Ascending aorta (tissue), 2 donors: Measurements from ENCODE around the gene ADAM30. TPM values are rescaled to one million over a fixed set of nuclear protein-coding genes. Genes with fewer than 3 reads are reported as not detected.
"Not testable (repeated sequence)": the region's sequence is repeated elsewhere in the genome, so short reads cannot be mapped to it uniquely, and the experiment has no call there.

Experiments used
- DNase-seq, 2 donors: peaks; one replicate each; pipeline ENCODE4 v3.0.0-alpha.2; 2019; ENCODE audit warnings: low spot score in 2 of 2
- H3K27ac ChIP-seq, 2 donors: fragments of 200-600 bp; sonication (generic); one replicate each; pipeline ENCODE4 v1.5.1; 2016 to 2017; ENCODE audit warnings: mild to moderate bottlenecking in 1 of 2
- H3K27me3 ChIP-seq: fragments of 200-600 bp; sonication (generic); one replicate; pipeline ENCODE4 v1.5.1; 2017
- H3K36me3 ChIP-seq, 2 donors: fragments of 200-600 bp; sonication (generic); one replicate each; pipeline ENCODE4 v1.5.1; 2016
- H3K4me1 ChIP-seq, 2 donors: fragments of 200-600 bp; sonication (generic); one replicate each; pipeline ENCODE4 v1.5.1; 2016 to 2017; ENCODE audit warnings: mild to moderate bottlenecking in 1 of 2
- H3K4me3 ChIP-seq, 2 donors: fragments of 200-600 bp; sonication (generic); one replicate each; pipeline ENCODE4 v1.5.1; 2016 to 2017; ENCODE audit warnings: mild to moderate bottlenecking in 1 of 2
- H3K9me3 ChIP-seq, 2 donors: fragments of 200-600 bp; sonication (generic); one replicate each; pipeline ENCODE4 v1.5.1; 2016
- intact Hi-C: fragments of 100-400 bp; cut with DNase I; formaldehyde crosslinking; loops from one replicate; pipeline ENCODE4 v1.15.1; 2023
- total RNA-seq: library from RNA; depleted of rRNA; stranded (reverse); fragments of >200 nt; gene quantifications from one replicate; pipeline ENCODE4 v1.1.0, GENCODE V29; 2016
- TF ChIP-seq, protein P1 (sequence below), 3 experiments: fragments of 200-600 bp in 2 of 3; fragments of 450-650 bp in 1 of 3; sonication (generic) in 2 of 3; IDR thresholded peaks; one replicate each; pipeline ENCODE4 v1.5.1; 2016 to 2019; ENCODE audit warnings: antibody characterized with exemption in 3 of 3, mild to moderate bottlenecking in 1 of 3, moderate library complexity in 1 of 3

The ADAM30 gene
- total RNA-seq, 1 donor from 2014 or later: not detected

DNA sequence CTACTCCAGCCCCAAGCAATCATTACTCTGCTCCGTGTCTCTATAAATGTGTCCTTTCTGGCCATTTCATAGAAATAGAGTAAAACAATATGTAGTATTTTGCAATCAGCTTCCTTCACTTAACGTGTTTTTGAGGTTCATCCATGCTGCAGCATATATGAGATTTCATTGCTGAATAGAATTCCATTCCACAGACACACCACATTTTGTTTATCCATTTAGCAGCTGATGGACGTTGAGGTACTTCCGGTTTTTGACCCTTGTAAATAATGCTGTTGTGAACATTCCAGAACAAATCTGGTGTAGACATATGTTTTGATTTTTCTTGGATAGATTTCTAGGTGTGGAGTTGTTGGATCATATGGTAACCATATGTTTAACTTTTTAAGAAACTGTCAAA, 30.7 kb downstream of the ADAM30 start:
- Histone ChIP-seq H3K4me3 (no peak overlapping the region), H3K36me3 (no peaks in the 10 kb centered on the region), H3K27me3 (no peaks in the 10 kb centered on the region), H3K4me1 (no peaks in the 10 kb centered on the region), H3K27ac (no peak overlapping the region), H3K9me3 (no peaks in the 10 kb centered on the region)
- TF ChIP-seq, protein P1, sequence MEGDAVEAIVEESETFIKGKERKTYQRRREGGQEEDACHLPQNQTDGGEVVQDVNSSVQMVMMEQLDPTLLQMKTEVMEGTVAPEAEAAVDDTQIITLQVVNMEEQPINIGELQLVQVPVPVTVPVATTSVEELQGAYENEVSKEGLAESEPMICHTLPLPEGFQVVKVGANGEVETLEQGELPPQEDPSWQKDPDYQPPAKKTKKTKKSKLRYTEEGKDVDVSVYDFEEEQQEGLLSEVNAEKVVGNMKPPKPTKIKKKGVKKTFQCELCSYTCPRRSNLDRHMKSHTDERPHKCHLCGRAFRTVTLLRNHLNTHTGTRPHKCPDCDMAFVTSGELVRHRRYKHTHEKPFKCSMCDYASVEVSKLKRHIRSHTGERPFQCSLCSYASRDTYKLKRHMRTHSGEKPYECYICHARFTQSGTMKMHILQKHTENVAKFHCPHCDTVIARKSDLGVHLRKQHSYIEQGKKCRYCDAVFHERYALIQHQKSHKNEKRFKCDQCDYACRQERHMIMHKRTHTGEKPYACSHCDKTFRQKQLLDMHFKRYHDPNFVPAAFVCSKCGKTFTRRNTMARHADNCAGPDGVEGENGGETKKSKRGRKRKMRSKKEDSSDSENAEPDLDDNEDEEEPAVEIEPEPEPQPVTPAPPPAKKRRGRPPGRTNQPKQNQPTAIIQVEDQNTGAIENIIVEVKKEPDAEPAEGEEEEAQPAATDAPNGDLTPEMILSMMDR (IDR thresholded peaks at IDR 0.05): no peak
- DNase-seq: no peak
- intact Hi-C loops: no loop called here

DNA sequence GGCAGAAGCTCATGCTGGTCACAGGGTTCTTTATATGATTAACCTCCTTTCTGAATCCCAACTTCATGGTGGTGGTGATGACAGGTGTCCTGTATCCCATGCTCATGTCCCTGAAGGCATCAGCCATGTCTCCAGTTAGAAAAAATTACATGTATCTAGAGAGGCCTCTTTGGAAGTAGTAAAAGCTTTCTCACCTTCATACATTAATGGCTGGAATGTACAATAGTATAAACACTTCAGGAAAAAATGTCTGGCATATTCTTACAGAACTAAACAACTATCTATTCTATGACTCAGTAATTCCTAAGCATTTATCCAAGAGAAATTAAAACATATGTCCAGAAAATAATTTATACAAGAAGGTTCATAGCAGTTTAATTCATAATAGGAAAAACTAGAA, 34.0 kb downstream of the ADAM30 start:
- TF ChIP-seq, protein P1 (IDR thresholded peaks at IDR 0.05): no peak
- no peaks in the 10 kb centered on the region for H3K4me1 ChIP-seq
- H3K9me3 ChIP-seq: no peaks in the 10 kb centered on the region
- no peak overlapping the region for H3K4me3 ChIP-seq
- no peak for DNase-seq
- no peak overlapping the region for H3K27ac ChIP-seq
- H3K36me3 ChIP-seq: no peaks in the 10 kb centered on the region
- intact Hi-C loops: no loop called here
- no peaks in the 10 kb centered on the region for H3K27me3 ChIP-seq

DNA sequence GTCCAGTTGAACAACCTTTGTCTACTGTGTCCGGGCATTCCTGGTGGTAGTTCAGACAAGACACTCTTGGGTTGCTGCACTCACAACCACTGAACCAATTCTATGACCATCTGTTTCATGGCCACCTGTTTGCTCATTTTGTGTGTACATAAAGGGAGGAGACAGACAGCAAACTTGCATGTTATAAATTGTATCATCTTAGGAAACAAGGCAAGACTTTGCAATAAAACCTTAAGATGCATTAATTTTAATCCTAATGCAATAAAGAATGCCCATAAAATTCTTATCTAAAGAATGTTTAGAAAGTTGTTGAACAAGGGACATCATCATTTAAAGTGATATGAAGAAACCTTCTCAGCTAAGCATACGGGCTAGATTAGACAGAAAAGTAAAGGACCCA, 34.8 kb downstream of the ADAM30 start:
- TF ChIP-seq, protein P1 (IDR thresholded peaks at IDR 0.05): no peak
- intact Hi-C loops: no loop called here

DNA sequence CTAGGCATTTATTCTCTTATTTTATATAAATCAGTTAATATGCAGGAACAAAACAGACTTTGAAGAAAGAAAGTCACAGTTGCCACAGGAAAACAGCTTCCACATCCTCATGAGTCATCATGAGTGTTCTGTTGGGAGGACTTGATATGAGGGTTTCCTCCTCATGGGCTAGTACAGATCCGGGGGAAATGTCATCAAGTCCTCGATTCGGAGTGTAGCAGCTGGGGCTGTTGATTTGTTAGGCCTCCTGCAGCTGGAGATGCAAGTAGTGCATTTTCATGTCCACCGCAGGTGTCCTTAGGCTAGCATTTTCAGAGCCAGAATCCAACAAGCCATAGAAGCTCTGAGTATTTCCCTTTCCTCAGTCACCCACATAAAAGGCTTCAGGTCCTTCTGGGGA, 36.7 kb downstream of the ADAM30 start:
- Histone ChIP-seq H3K9me3 (no peaks in the 10 kb centered on the region), H3K36me3 (no peaks in the 10 kb centered on the region), H3K4me3 (no peak overlapping the region), H3K27ac (no peak overlapping the region), H3K27me3 (no peaks in the 10 kb centered on the region), H3K4me1 (no peaks in the 10 kb centered on the region)
- no peak for DNase-seq
- intact Hi-C loops: no loop called here
- TF ChIP-seq, protein P1 (IDR thresholded peaks at IDR 0.05): no peak

More for the DNA sequence above, 34.8 kb downstream of the ADAM30 start:
- no peaks in the 10 kb centered on the region for H3K36me3 ChIP-seq
- H3K4me1 ChIP-seq: no peaks in the 10 kb centered on the region
- DNase-seq: no peak
- no peak overlapping the region for H3K27ac ChIP-seq
- no peak overlapping the region for H3K4me3 ChIP-seq
- H3K9me3 ChIP-seq: no peaks in the 10 kb centered on the region
- H3K27me3 ChIP-seq: no peaks in the 10 kb centered on the region

DNA sequence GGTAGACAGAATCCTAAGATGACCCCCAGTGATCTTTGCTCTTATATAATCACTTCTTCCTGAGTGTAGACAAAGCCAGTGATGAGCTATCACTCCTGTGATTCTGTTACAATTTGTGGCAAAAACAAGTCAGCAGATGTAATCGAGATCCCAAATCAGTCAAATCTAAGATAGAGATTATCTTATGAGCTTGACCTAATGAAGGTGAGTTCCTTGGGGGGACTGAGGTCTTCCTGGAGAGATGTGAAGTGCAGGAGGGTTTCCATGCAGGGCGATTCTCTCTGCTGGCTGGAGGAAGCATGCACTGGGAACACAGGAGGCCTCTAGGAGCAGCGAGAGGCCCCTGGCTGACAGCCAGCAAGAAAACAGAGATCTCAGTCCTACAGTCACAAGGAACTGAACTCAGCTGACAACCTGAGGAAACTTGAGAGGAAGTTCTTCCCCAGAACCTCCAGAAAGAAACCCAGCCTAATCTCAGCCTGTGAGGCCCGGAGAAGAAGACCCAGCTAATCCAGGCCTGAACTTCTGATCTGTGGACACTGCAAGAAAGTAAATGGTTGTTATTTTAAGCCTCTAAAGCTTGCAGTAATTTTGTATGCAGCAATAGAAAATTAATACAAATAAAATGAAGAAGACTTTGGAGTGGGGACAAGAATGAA, 37.6 kb downstream of the ADAM30 start:
- H3K9me3 ChIP-seq, H3K27ac ChIP-seq, H3K36me3 ChIP-seq, intact Hi-C loops, H3K4me3 ChIP-seq, H3K4me1 ChIP-seq, DNase-seq, H3K27me3 ChIP-seq: not testable (repeated sequence)

DNA sequence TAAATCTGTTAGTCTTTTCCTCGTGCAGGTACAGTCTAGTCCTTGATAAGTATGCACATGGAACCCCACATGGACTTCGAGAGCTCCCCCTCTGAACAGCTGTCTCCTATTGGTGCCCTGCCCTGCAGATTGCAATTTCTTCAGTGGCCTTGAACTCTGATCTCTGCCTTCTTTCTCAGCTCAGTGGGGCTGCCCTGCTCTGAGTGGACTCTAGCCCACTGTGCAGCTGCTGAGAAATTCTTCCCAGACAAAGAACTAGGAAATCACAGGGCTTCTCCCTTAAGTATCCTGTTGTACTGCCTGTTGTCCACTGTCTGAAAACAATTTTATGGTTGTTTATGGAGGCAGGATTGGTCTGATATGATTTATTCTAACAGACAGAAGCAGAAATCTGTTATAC, 38.2 kb downstream of the ADAM30 start:
- no peak overlapping the region for H3K4me3 ChIP-seq
- no peak for DNase-seq
- no peak overlapping the region for H3K27ac ChIP-seq
- no peaks in the 10 kb centered on the region for H3K27me3 ChIP-seq
- H3K9me3 ChIP-seq: no peaks in the 10 kb centered on the region
- H3K36me3 ChIP-seq: no peaks in the 10 kb centered on the region
- TF ChIP-seq, protein P1 (IDR thresholded peaks at IDR 0.05): no peak
- intact Hi-C loops: no loop called here
- no peaks in the 10 kb centered on the region for H3K4me1 ChIP-seq
